Hepatocyte (in vitro differentiated cells): Measurements from ENCODE around the gene SLF2. TPM values are rescaled to one million over a fixed set of nuclear protein-coding genes. Genes with fewer than 3 reads are reported as not detected.

Source experiments
- DNase-seq: peaks from one replicate; pipeline ENCODE4 v3.0.0-alpha.2; 2016; ENCODE audit warnings: low spot score
- H2AFZ ChIP-seq: fragments of 200-600 bp; sonication (generic); 2 replicates; pipeline ENCODE4 v1.6.0; 2016; ENCODE audit warnings: antibody characterized with exemption, mild to moderate bottlenecking
- H3K27ac ChIP-seq: fragments of 200-600 bp; sonication (generic); 2 replicates; pipeline ENCODE4 v1.5.1; 2016; ENCODE audit warnings: mild to moderate bottlenecking
- H3K27me3 ChIP-seq: fragments of 200-600 bp; sonication (generic); 2 replicates; pipeline ENCODE4 v1.6.1; 2016
- H3K36me3 ChIP-seq: fragments of 200-600 bp; sonication (generic); replicated peaks from 2 replicates; pipeline ENCODE4 v1.5.1; 2016; ENCODE audit warnings: low read depth; ENCODE audit not compliant: insufficient read depth
- H3K4me1 ChIP-seq: fragments of 200-600 bp; sonication (generic); 2 replicates; pipeline ENCODE4 v1.5.1; 2016; ENCODE audit warnings: mild to moderate bottlenecking, moderate library complexity; ENCODE audit not compliant: insufficient read depth
- H3K4me2 ChIP-seq: fragments of 200-600 bp; sonication (generic); 2 replicates; pipeline ENCODE4 v1.6.0; 2016
- H3K4me3 ChIP-seq: fragments of 200-600 bp; sonication (generic); 2 replicates; pipeline ENCODE4 v1.5.1; 2016; ENCODE audit warnings: mild to moderate bottlenecking
- H3K79me2 ChIP-seq: fragments of 200-600 bp; sonication (generic); 2 replicates; pipeline ENCODE4 v1.6.0; 2017; ENCODE audit warnings: mild to moderate bottlenecking
- H3K9me2 ChIP-seq: fragments of 200-600 bp; sonication (generic); replicated peaks from 2 replicates; pipeline ENCODE4 v1.6.0; 2017; ENCODE audit warnings: mild to moderate bottlenecking; ENCODE audit not compliant: insufficient read depth
- H3K9me3 ChIP-seq: fragments of 200-600 bp; sonication (generic); 2 replicates; pipeline ENCODE4 v1.5.1; 2016; ENCODE audit warnings: low read depth, mild to moderate bottlenecking
- H4K20me1 ChIP-seq: fragments of 200-600 bp; sonication (generic); 2 replicates; pipeline ENCODE4 v1.6.0; 2016; ENCODE audit warnings: mild to moderate bottlenecking; ENCODE audit not compliant: insufficient read depth, poor library complexity, severe bottlenecking
- EZH2 ChIP-seq: fragments of 200-600 bp; sonication (generic); IDR thresholded peaks from 2 replicates; pipeline ENCODE4 v1.6.1; 2016; ENCODE audit warnings: antibody characterized with exemption, mild to moderate bottlenecking, borderline replicate concordance
- EZH2phosphoT487 ChIP-seq: fragments of 200-600 bp; sonication (generic); IDR thresholded peaks from one replicate; pipeline ENCODE4 v1.6.1; 2018; ENCODE audit warnings: antibody characterized with exemption, mild to moderate bottlenecking, low read depth, moderate library complexity; ENCODE audit not compliant: unreplicated experiment, severe bottlenecking
- WGBS: methylation state at CpG from one replicate; pipeline ENCODE4 v1.1.6; 2016; ENCODE audit warnings: low lambda C conversion rate; ENCODE audit errors: missing lambda C conversion rate; 5-methylcytosine and 5-hydroxymethylcytosine counted together
- polyA plus RNA-seq: library from polyadenylated mRNA; unstranded; fragments of >200 nt; fragmentation: Nextera tagmentation; extraction: Ambion mirVana; gene quantifications from 2 replicates; pipeline ENCODE4 v1.2.1, GENCODE V29; 2016
- total RNA-seq: library from RNA; depleted of rRNA; stranded (reverse); fragments of >200 nt; gene quantifications from 2 replicates; pipeline ENCODE4 v1.2.3, GENCODE V29; 2014
- TF ChIP-seq, protein P1 (sequence below): fragments of 200-600 bp; sonication (generic); IDR thresholded peaks from 2 replicates; pipeline ENCODE4 v1.5.1; 2016; ENCODE audit warnings: antibody characterized with exemption, mild to moderate bottlenecking; ENCODE audit not compliant: poor library complexity

Gene SLF2
- total and polyA plus RNA-seq, 2 experiments from 2014 or later = 11.7 to 23.5 TPM

DNA sequence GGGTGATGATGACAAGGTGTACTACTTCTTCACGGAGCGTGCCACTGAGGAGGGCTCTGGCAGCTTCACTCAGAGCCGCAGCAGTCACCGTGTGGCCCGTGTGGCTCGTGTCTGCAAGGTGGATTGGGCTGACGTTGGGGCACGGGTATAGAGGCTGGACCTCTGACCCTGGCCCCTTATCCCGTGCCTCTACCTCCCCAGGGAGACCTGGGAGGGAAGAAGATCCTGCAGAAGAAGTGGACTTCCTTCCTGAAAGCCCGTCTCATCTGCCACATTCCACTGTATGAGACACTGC, 66.1 kb downstream of the SLF2 start:
- Histone ChIP-seq H3K4me2 (no peak overlapping the region), H4K20me1 (no peaks in the 10 kb centered on the region), H3K79me2 (peaks cover under 1% of the 10 kb centered on the region), H3K4me3 (no peak overlapping the region), H3K9me2 (no peaks in the 10 kb centered on the region), H3K36me3 (no peaks in the 10 kb centered on the region), H3K9me3 (no peaks in the 10 kb centered on the region), H2AFZ (no peak overlapping the region), H3K27ac (no peak overlapping the region), H3K27me3 (no peaks in the 10 kb centered on the region), H3K4me1 (no peaks in the 10 kb centered on the region)
- WGBS = 96% methylated on average over 10 of the region's 10 CpGs
- TF ChIP-seq EZH2 = no peak
- TF ChIP-seq, protein P1, sequence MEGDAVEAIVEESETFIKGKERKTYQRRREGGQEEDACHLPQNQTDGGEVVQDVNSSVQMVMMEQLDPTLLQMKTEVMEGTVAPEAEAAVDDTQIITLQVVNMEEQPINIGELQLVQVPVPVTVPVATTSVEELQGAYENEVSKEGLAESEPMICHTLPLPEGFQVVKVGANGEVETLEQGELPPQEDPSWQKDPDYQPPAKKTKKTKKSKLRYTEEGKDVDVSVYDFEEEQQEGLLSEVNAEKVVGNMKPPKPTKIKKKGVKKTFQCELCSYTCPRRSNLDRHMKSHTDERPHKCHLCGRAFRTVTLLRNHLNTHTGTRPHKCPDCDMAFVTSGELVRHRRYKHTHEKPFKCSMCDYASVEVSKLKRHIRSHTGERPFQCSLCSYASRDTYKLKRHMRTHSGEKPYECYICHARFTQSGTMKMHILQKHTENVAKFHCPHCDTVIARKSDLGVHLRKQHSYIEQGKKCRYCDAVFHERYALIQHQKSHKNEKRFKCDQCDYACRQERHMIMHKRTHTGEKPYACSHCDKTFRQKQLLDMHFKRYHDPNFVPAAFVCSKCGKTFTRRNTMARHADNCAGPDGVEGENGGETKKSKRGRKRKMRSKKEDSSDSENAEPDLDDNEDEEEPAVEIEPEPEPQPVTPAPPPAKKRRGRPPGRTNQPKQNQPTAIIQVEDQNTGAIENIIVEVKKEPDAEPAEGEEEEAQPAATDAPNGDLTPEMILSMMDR = no peak
- TF ChIP-seq EZH2phosphoT487 = no peak
- no peak for DNase-seq

DNA sequence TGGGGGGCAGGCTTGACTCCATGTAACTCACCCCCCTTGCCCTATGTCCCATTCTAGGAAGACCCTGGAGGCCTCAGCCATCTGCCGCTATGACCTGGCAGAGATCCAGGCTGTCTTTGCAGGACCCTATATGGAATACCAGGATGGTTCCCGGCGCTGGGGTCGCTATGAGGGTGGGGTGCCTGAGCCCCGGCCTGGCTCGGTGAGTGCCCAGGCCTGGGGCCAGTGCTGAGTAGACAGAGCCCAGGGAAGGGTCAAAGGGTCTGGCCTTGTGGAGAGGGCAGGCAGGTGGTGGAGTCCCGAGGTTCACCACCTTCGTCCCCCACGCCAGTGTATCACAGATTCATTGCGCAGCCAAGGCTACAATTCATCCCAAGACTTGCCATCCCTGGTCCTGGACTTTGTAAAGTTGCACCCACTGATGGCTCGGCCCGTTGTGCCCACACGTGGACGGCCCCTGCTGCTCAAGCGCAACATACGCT, 67.1 kb downstream of the SLF2 start:
- H3K79me2 ChIP-seq = no peaks in the 10 kb centered on the region
- H3K4me1 ChIP-seq = no peaks in the 10 kb centered on the region
- no peaks in the 10 kb centered on the region for H3K27me3 ChIP-seq
- no peak overlapping the region for H3K27ac ChIP-seq
- H3K4me3 ChIP-seq = no peak overlapping the region
- DNase-seq = no peak
- TF ChIP-seq, protein P1 = no peak
- TF ChIP-seq EZH2phosphoT487 (no peak), EZH2 (no peak)
- H3K9me3 ChIP-seq = no peaks in the 10 kb centered on the region
- no peaks in the 10 kb centered on the region for H3K36me3 ChIP-seq
- no peaks in the 10 kb centered on the region for H3K9me2 ChIP-seq
- no peaks in the 10 kb centered on the region for H4K20me1 ChIP-seq
- WGBS = over 99% methylated on average over 16 of the region's 16 CpGs
- no peak overlapping the region for H3K4me2 ChIP-seq
- no peak overlapping the region for H2AFZ ChIP-seq

DNA sequence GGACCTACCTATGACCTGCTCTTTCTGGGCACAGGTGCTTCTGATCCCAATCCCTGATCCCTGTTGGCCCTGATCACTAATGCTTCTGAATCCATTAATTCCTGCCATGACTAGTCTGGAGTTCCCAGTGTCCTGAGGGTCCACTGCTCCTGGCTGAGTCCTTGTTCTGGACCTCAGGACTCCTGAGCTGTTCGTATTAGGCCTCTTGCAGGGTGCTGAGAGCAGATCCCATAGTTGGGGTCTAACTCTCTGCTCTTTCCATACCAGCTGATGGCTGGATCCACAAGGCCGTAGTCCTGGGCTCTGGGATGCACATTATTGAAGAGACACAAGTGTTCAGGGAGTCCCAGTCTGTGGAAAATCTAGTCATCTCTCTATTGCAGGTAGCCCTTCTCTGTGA, 67.5 kb downstream of the SLF2 start:
- WGBS = 92% methylated on average over 2 of the region's 2 CpGs
- no peak overlapping the region for H3K4me3 ChIP-seq
- no peaks in the 10 kb centered on the region for H3K36me3 ChIP-seq
- no peaks in the 10 kb centered on the region for H4K20me1 ChIP-seq
- H3K79me2 ChIP-seq = no peaks in the 10 kb centered on the region
- no peaks in the 10 kb centered on the region for H3K27me3 ChIP-seq
- no peak overlapping the region for H3K4me2 ChIP-seq
- DNase-seq = no peak
- H2AFZ ChIP-seq = no peak overlapping the region
- H3K9me2 ChIP-seq = no peaks in the 10 kb centered on the region
- peaks cover under 1% of the 10 kb centered on the region for H3K4me1 ChIP-seq
- no peaks in the 10 kb centered on the region for H3K9me3 ChIP-seq
- no peak overlapping the region for H3K27ac ChIP-seq
- TF ChIP-seq, protein P1 = no peak
- no peak for TF ChIP-seq EZH2phosphoT487
- no peak for TF ChIP-seq EZH2

DNA sequence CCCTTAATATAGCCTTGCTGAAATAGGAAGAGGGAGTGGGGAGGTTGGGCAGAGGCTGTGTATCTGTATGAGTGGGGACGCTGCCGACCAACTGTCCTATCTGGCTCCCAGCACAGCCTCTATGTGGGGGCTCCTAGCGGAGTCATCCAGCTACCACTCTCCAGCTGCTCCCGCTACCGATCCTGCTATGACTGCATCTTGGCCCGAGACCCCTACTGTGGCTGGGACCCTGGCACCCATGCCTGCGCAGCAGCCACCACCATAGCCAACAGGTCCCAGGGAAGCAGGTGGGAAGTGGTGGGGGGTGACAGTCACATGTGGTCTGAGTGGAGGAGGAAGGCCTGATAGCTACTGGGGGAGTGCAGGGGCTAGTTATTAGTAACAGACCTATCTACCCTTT, 67.9 kb downstream of the SLF2 start:
- no peaks in the 10 kb centered on the region for H3K27me3 ChIP-seq
- WGBS = 97% methylated on average over 7 of the region's 7 CpGs
- no peak overlapping the region for H3K4me2 ChIP-seq
- no peak overlapping the region for H3K27ac ChIP-seq
- H3K4me3 ChIP-seq = no peak overlapping the region
- no peak for TF ChIP-seq EZH2
- TF ChIP-seq EZH2phosphoT487 = no peak
- TF ChIP-seq, protein P1 = no peak
- no peaks in the 10 kb centered on the region for H4K20me1 ChIP-seq
- no peaks in the 10 kb centered on the region for H3K36me3 ChIP-seq
- H2AFZ ChIP-seq = no peak overlapping the region
- no peaks in the 10 kb centered on the region for H3K9me3 ChIP-seq
- H3K9me2 ChIP-seq = no peaks in the 10 kb centered on the region
- no peak for DNase-seq
- peaks cover 4% of the 10 kb centered on the region for H3K4me1 ChIP-seq
- no peaks in the 10 kb centered on the region for H3K79me2 ChIP-seq
